Mesenteric fat pad (tissue), 1 donor: Measurements from ENCODE around the gene STT3A. TPM values are rescaled to one million over a fixed set of nuclear protein-coding genes. Genes with fewer than 3 reads are reported as not detected.
A peak's percentile ranks its signal among the peaks of the same experiment; 100 is the strongest.
"Not testable (repeated sequence)": the region's sequence is repeated elsewhere in the genome, so short reads cannot be mapped to it uniquely, and the experiment has no call there.

Experiments
- DNase-seq: peaks from one replicate; pipeline ENCODE4 v3.0.0-alpha.2; 2020; ENCODE audit warnings: low spot score
- long read RNA-seq: library from polyadenylated mRNA; unstranded; transcript quantifications from one replicate; pipeline ENCODE4 v2.0.0, GENCODE V29; 2020
- total RNA-seq: library from RNA; stranded (reverse); fragmentation: NEBNext Ultra II Directional; extraction: Animal tissue kit (Norgen Biotek cat#: 25700); gene quantifications from one replicate; pipeline ENCODE4 v1.2.1, GENCODE V29; 2021
- donor health status: DM: yes; HTN: yes; CAD: no.

Gene STT3A
- total RNA-seq: 106 TPM
- long read RNA-seq, full-length matches to known transcripts: 165 of 220 reads
- long read RNA-seq, partial matches to known transcripts: 37 of 220 reads
- long read RNA-seq, other reads (novel, unspliced or antisense): 18 of 220 reads

DNA sequence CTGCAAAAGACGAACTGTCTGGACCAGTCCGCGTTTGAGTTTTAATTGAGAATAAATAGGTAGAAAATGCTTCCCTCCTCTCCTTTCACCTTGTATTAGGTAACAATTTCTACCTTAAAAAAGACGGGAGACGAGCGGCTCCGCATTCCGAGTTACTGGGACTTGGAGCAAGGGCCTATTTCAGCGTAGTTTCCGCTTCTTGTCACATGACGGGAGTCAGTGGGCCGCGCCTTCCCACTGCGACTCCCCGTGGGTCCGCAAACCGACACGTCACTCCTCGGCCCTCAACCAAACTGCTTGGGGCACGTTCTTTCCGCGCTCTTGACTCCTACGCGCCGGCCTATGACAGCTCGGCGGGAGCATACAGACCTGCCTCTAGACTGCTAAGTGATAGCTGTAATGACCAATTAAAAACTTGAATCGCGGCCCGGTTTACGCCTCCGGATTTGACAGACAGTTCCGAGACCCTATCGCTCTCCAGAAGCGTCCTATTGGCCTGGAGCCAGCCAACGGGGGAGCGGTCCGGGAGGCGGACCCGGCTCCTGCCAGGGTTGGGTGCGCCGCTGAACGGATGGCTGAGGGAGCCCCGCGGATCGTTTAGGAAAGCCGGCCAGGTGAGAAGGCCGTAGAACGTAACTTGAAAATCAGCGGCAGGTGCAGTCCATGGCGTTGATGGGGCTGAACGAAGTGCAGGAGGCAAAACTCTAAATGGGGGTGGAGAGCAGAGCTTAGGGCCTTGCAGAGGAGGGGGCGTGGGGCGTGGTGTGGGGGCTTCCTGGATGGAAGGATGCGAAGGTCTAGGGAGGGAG lies at the start of gene STT3A:
TSS of gene STT3A (plus strand) at position 548 of the 809 bp plus-strand sequence. CDS start 3,064 bp downstream, outside the sequence.
- DNase-seq: peak; percentile 99

DNA sequence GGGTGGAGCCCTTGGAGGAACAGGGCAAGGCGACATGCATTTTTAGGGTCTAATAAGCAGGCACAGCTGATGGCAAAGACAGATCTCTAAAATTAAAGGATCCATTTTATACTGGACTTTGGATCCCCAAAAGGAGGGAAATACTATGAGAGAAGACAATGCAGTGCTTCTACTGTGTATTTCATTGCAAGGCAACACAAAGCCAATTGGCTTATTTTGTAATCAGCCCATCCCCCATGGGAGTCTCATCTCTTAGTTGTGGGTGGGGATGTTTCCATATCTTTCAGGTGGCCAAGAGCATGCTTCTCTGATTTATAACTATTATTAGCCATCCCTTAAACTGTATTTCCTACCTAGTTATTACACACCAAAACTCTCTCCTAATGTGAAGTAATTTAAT lies 41.9 kb upstream of the STT3A start:
- DNase-seq: no peak

DNA sequence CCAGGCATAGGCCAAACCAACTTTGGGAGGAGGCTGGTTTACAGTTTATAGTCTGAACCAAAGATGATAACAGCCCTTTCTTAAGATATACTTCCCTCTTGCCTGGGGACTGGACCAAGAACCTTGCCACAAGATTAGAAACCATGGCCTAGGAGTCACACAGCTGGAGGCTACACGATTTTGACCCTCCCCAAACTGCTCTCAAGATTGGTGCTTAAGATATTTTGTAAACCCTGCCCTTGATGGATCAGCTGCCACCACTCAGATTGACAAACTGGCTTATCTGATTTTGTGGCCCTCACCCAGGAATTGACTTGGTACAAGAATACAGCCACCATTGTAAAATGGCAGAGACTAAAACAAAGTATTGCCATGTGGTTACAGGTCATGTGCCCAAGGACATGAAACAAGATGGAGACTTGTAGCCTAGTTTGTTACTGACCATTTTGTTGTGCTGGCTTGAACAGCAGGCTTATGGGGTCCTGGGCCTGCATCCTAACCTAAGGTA lies 40.8 kb upstream of the STT3A start:
- DNase-seq: no peak

DNA sequence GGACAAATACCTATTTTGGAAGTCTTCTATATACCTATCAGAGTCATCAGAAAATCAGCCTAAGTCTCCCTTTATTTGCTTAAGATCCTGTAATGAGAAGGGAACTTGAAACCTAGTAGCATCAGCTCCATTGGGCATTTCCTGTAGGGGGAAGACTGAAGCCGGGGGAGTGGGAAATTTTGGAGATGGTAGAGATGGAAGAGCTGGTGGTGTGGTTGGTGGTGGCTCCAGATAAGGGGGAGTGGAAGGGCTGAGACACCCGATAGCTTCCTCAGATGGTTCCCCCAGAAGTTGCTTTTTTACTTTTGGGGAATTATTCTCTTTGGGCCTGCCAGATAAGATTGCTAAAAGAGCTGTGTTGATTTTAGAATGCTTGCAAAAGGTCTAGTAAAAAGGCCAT lies 39.7 kb upstream of the STT3A start:
- DNase-seq: no peak

GRCh38 chr11:125553357-125553756 lies 39.3 kb upstream of the STT3A start:
- DNase-seq: no peak

- DNase-seq: no peak
Measured at GRCh38 chr11:125554038-125554437, 38.6 kb upstream of the STT3A start.

GRCh38 chr11:125559888-125560287 lies 32.8 kb upstream of the STT3A start:
- DNase-seq: no peak

GRCh38 chr11:125561924-125562323 lies 30.7 kb upstream of the STT3A start:
- DNase-seq: no peak

- no peak for DNase-seq
Measured at GRCh38 chr11:125562430-125562829, 30.2 kb upstream of the STT3A start.

DNA sequence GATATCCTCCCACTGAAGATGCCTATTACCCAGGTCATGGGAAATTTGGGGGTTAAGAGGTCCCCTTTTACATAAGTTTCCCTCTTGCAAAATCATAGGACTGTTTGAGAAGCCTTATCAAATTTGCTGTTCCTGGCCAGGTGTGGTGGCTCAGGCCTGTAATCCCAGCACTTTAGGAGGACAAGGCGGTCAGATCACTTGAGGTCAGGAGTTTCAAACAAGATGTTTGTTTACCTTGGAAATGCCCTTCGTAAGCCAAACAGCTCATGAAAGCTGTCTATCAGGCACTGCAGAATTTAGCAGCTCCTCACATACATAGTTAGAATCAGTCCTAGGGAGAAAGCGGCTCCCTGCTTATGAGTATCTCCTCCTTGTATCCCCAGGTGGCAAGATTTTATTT lies 28.3 kb upstream of the STT3A start:
- DNase-seq: no peak

GRCh38 chr11:125566235-125566634 lies 26.4 kb upstream of the STT3A start:
- DNase-seq: no peak

GRCh38 chr11:125568970-125569914 lies 23.4 kb upstream of the STT3A start, which contains the start of gene EI24:
EI24 (plus strand) TSS chr11:125569477; CDS start chr11:125572528, 3,051 bp downstream.
- DNase-seq: peak; percentile 96

GRCh38 chr11:125569915-125570621 lies 22.6 kb upstream of the STT3A start:
- no peak for DNase-seq

DNA sequence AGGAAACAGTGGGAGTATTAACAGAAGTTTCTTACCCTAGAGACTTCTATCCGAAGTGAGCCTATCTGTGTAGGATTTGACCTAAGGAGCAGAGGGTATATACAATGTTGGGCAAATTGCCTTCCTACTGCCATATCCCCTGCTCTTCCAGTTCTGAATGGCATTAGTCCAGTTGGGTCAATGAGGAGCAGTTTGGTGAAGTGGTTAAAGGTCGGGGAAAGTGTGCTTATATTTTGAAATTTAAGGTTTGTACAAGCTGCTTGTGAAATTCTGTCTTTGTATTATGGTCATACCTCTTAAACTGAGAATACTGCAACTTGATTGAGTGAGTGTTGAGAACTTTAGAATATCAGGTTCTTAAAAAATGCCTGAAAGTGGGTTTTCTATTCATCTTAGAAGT lies 21.7 kb upstream of the STT3A start:
- no peak for DNase-seq

- no peak for DNase-seq
Measured at GRCh38 chr11:125572916-125573315, 19.7 kb upstream of the STT3A start.

GRCh38 chr11:125577181-125577580 lies 15.5 kb upstream of the STT3A start:
- DNase-seq: not testable (repeated sequence)

DNA sequence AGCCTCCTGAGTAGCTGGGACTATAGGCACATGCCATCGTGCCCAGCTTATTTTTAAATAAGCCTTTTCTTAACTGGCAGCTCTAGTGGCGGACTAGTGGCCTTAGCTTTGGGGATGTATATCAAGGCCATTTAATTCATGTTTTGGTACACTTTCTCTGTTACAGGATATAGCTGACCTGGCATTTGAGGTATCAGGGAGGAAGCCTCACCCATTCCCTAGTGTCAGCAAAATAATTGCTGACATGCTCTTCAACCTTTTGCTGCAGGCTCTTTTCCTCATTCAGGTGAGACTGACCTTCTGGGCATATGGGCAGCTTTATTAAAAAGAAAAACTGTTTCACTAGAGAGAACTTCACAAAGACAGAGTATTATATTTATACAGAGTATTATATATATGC lies 13.9 kb upstream of the STT3A start:
- DNase-seq: no peak

- no peak for DNase-seq
Measured at GRCh38 chr11:125579811-125580210, 12.8 kb upstream of the STT3A start.

DNA sequence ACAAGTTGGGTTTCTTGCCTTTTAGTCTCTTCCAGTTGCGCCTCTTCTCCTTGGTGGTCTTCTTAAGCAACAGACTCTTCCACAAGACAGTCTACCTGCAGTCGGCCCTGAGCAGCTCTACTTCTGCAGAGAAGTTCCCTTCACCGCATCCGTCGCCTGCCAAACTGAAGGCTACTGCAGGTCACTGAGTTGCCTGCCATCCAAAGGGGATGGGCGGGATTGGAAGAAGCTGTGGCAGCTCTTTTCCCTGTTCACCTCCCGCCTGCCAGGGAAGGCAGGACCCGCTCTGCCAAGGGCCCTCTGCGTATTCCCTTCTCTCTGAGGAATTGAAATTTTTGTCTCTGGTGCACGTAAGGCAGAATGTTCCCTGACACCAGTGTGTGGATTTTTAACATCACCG lies 9.2 kb upstream of the STT3A start:
- DNase-seq: no peak

DNA sequence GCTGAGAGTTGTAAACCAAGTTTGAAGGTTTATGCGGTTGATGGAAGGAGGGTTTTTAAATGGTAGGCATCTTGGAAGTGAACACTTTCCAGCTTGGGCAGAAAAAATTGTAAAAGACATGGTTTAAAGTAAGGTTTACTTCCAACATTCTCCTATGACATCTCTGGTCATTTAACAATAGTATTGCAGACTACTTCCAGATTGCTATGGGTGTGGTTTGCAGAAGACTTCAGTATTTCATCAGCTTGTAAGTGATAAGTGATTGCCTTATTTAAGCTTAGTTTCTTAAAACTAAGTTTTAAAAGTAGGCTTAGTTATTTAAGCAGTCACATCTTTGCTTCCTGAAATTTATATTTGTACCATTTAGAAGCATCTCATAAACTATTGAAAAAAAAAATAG lies 7.2 kb upstream of the STT3A start:
- no peak for DNase-seq

DNA sequence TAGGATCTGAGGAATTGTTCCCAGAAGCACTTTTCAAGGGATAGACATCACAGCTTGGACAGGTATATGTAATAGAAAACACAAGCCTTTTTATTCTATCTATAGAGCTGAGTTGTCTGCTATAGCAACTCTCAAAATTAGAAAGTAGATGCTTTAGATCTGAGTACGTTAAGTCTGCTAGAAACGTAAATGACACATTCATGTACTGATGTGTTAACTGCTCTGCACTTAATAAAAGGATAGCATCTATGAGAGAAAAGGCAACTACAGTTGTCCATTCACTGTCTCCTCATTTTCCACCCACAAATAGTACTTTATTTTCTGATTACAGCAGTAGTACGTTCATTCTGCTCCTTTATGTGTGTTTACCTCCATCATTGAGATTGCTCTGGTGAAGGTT lies 6.0 kb upstream of the STT3A start:
- no peak for DNase-seq
